Measurements from ENCODE around the gene DLX4.

The DLX4 gene

GRCh38 chr17:49969134-49969759 is at the start of gene DLX4:
DLX4 (plus strand) TSS chr17:49969190; CDS start chr17:49969469, 279 bp downstream.
- no peak for DNase-seq (ENCODE audit: low spot score)

- DNase-seq (ENCODE audit: low spot score): no peak
These were observed 48.8 kb upstream of the DLX4 start for GRCh38 chr17:49920030-49920769.

GRCh38 chr17:49922095-49922494 is 46.9 kb upstream of the DLX4 start:
- no peak for DNase-seq (ENCODE audit: low spot score)

GRCh38 chr17:49924116-49924515 is 44.9 kb upstream of the DLX4 start:
- no peak for DNase-seq (ENCODE audit: low spot score)

GRCh38 chr17:49924589-49924988 is 44.4 kb upstream of the DLX4 start:
- no peak for DNase-seq (ENCODE audit: low spot score)

GRCh38 chr17:49925921-49926320 is 43.1 kb upstream of the DLX4 start:
- no peak for DNase-seq (ENCODE audit: low spot score)

- DNase-seq (ENCODE audit: low spot score): no peak
These were observed 42.1 kb upstream of the DLX4 start for GRCh38 chr17:49926886-49927285.

GRCh38 chr17:49928126-49928800 is 40.7 kb upstream of the DLX4 start:
- no peak for DNase-seq (ENCODE audit: low spot score)

GRCh38 chr17:49928837-49929475 is 40.0 kb upstream of the DLX4 start:
- no peak for DNase-seq (ENCODE audit: low spot score)

- no peak for DNase-seq (ENCODE audit: low spot score)
These were observed 38.1 kb upstream of the DLX4 start for GRCh38 chr17:49930880-49931279.

- no peak for DNase-seq (ENCODE audit: low spot score)
These were observed 37.4 kb upstream of the DLX4 start for GRCh38 chr17:49931416-49932137.

GRCh38 chr17:49932138-49932723 is 36.8 kb upstream of the DLX4 start:
- DNase-seq (ENCODE audit: low spot score): no peak

- DNase-seq (ENCODE audit: low spot score): no peak
These were observed 36.1 kb upstream of the DLX4 start for GRCh38 chr17:49932901-49933300.

GRCh38 chr17:49935526-49936210 is 33.3 kb upstream of the DLX4 start:
- no peak for DNase-seq (ENCODE audit: low spot score)

GRCh38 chr17:49936386-49936785 is 32.6 kb upstream of the DLX4 start:
- no peak for DNase-seq (ENCODE audit: low spot score)

GRCh38 chr17:49939318-49939717 is 29.7 kb upstream of the DLX4 start:
- DNase-seq (ENCODE audit: low spot score): no peak

GRCh38 chr17:49941427-49941826 is 27.6 kb upstream of the DLX4 start:
- no peak for DNase-seq (ENCODE audit: low spot score)

- DNase-seq (ENCODE audit: low spot score): no peak
These were observed 26.0 kb upstream of the DLX4 start for GRCh38 chr17:49942947-49943346.

- DNase-seq (ENCODE audit: low spot score): no peak
These were observed 24.6 kb upstream of the DLX4 start for GRCh38 chr17:49944273-49944870.

GRCh38 chr17:49946208-49946607 is 22.8 kb upstream of the DLX4 start:
- DNase-seq (ENCODE audit: low spot score): no peak

Data from ecto neural progenitor cell (in vitro differentiated cells).